BJ (cell line): ENCODE data around the gene MAP7. TPM values are rescaled to one million over a fixed set of nuclear protein-coding genes. Genes with fewer than 3 reads are reported as not detected.
A peak's percentile ranks its signal among the peaks of the same experiment; 100 is the strongest.
"Not testable (repeated sequence)": the region's sequence is repeated elsewhere in the genome, so short reads cannot be mapped to it uniquely, and the experiment has no call there.

Experiments
- CTCF ChIA-PET: fragments of 350-600 bp; formaldehyde crosslinking; extraction: SDS; loops from one replicate; lab custom pipeline; 2021; ENCODE audit warnings: antibody characterized with exemption, inconsistent platforms; lab: Yijun Ruan, JAX
- POLR2A ChIA-PET: fragments of 300-600 bp; sonication (Branson Sonifier 250); formaldehyde crosslinking; extraction: SDS; loops from one replicate; lab custom pipeline; 2021; ENCODE audit warnings: antibody characterized with exemption; lab: Charles Lee
- DNase-seq: peaks from one replicate; pipeline ENCODE4 v3.0.0-alpha.2; 2011; ENCODE audit warnings: low read depth
- H3K27me3 ChIP-seq: 2 replicates; pipeline ENCODE4 v1.6.0; 2011; ENCODE audit warnings: low read length; ENCODE audit not compliant: control insufficient read depth, insufficient read depth
- H3K36me3 ChIP-seq: 2 replicates; pipeline ENCODE4 v1.5.1; 2011; ENCODE audit warnings: low read length; ENCODE audit not compliant: control insufficient read depth, insufficient read depth
- H3K4me3 ChIP-seq: 2 replicates; pipeline ENCODE4 v1.5.1; 2011; ENCODE audit warnings: low read depth, mild to moderate bottlenecking, control low read depth, low read length
- CTCF ChIP-seq: IDR thresholded peaks from 2 replicates; pipeline ENCODE4 v1.5.1; 2011; ENCODE audit warnings: low read depth, mild to moderate bottlenecking, control low read depth, inconsistent platforms, low read length, moderate library complexity; ENCODE audit not compliant: insufficient read depth
- polyA plus RNA-seq: library from polyadenylated mRNA; depleted of rRNA; stranded (reverse); fragments of >200 nt; gene quantifications from 2 replicates; pipeline ENCODE4 v1.2.3, GENCODE V29; 2011

MAP7 gene
- polyA plus RNA-seq, 1 experiment = 0.45 TPM

GRCh38 chr6:136404627-136405419 lies 145.4 kb downstream of the MAP7 start:
- Histone ChIP-seq H3K27me3 (no peaks in the 10 kb centered on the region), H3K36me3 (no peaks in the 10 kb centered on the region), H3K4me3 (no peak overlapping the region)
- DNase-seq = no peak
- POLR2A ChIA-PET = no interaction called here
- CTCF ChIA-PET = interaction anchor here (0.6 to 1.4 kb wide), 2 partner anchors 387 to 727 kb away, joined by 4 read pairs; partner anchors contain the start of gene MAP3K5
- TF ChIP-seq CTCF = no peak

GRCh38 chr6:136404007-136404406 lies 146.2 kb downstream of the MAP7 start:
- no peaks in the 10 kb centered on the region for H3K27me3 ChIP-seq
- ChIA-PET CTCF (interaction anchor here (1.4 kb wide), 1 partner anchor 388 kb away, joined by 4 read pairs; the partner anchor contains the start of gene MAP3K5), POLR2A (no interaction called here)
- DNase-seq = no peak
- no peak overlapping the region for H3K4me3 ChIP-seq
- H3K36me3 ChIP-seq = no peaks in the 10 kb centered on the region
- no peak for TF ChIP-seq CTCF

- ChIA-PET POLR2A (no interaction called here), CTCF (no interaction called here)
- no peak for TF ChIP-seq CTCF
- DNase-seq = peak; percentile 79
- Histone ChIP-seq H3K27me3 (no peaks in the 10 kb centered on the region), H3K4me3 (no peak overlapping the region), H3K36me3 (no peaks in the 10 kb centered on the region)
Observed at GRCh38 chr6:136403110-136403980, 146.9 kb downstream of the MAP7 start.

GRCh38 chr6:136401749-136402148 lies 148.5 kb downstream of the MAP7 start:
- ChIA-PET CTCF (interaction anchor here (1.7 kb wide), 1 partner anchor 14 kb away, joined by 5 read pairs; no protein-coding TSS in a partner anchor), POLR2A (no interaction called here)
- Histone ChIP-seq H3K27me3 (no peaks in the 10 kb centered on the region), H3K4me3 (no peak overlapping the region), H3K36me3 (no peaks in the 10 kb centered on the region)
- DNase-seq = no peak
- TF ChIP-seq CTCF = no peak

- H3K4me3 ChIP-seq, H3K27me3 ChIP-seq, H3K36me3 ChIP-seq, POLR2A ChIA-PET, DNase-seq: not testable (repeated sequence)
- CTCF ChIA-PET = interaction anchor here (1.7 kb wide), 1 partner anchor 14 kb away, joined by 5 read pairs; no protein-coding TSS in a partner anchor
Observed at GRCh38 chr6:136401236-136401635, 149.0 kb downstream of the MAP7 start.
